ENCODE results near the gene DUSP8.
A peak's percentile ranks its signal among the peaks of the same experiment; 100 is the strongest.

GRCh38 chr11:1572197-1573076 lies at the start of gene DUSP8:
- TF ChIP-seq POLR2AphosphoS5 (IDR thresholded peaks at IDR 0.05) (peak; percentile 80), CTCF (IDR thresholded peaks at IDR 0.05; ENCODE audit: poor library complexity, severe bottlenecking) (no peak), RAD21 (conservative IDR thresholded peaks at IDR 0.05) (no peak), EP300 (conservative IDR thresholded peaks at IDR 0.05; ENCODE audit: poor library complexity, severe bottlenecking) (no peak), EZH2 (IDR thresholded peaks at IDR 0.05; ENCODE audit: borderline replicate concordance, insufficient read depth, low read length, poor library complexity, severe bottlenecking) (no peak), REST (IDR thresholded peaks at IDR 0.05; ENCODE audit: borderline replicate concordance) (peak; percentile 17)
